Measurements from ENCODE around the gene HYAL2. TPM values are rescaled to one million over a fixed set of nuclear protein-coding genes. Genes with fewer than 3 reads are reported as not detected.

The HYAL2 gene
- total RNA-seq, 6 experiments from 2014 or later = 13.0 to 41.6 (median 21.2) TPM

- H3K27ac ChIP-seq = no peak overlapping the region
- no peak for DNase-seq
- no peak for ATAC-seq
- H3K4me1 ChIP-seq = peaks cover 0 to 20% (median 5%) of the 10 kb centered on the region in 4 donors
- intact Hi-C loops (cut with DNase I) = no loop called here
- WGBS (ENCODE audit: insufficient coverage, low coverage, low lambda C conversion rate, missing lambda C conversion rate) = no CpG with 5 or more reads among the region's 4 CpGs
- H3K4me3 ChIP-seq = no peak overlapping the region
- TF ChIP-seq POLR2A (IDR thresholded peaks at IDR 0.05) (no peak), CTCF (IDR thresholded peaks at IDR 0.05) (no peak)
- H3K36me3 ChIP-seq = peaks cover 0 to 12% (median 4%) of the 10 kb centered on the region in 4 donors
- H3K9me3 ChIP-seq = no peaks in the 10 kb centered on the region
- no peaks in the 10 kb centered on the region for H3K27me3 ChIP-seq
Observed at GRCh38 chr3:50294089-50294488, 28.5 kb downstream of the HYAL2 start.

GRCh38 chr3:50293079-50293801 is 29.3 kb downstream of the HYAL2 start:
- 42% methylated on average over 2 of the region's 12 CpGs for WGBS (ENCODE audit: insufficient coverage, low coverage, low lambda C conversion rate, missing lambda C conversion rate)
- peaks cover 0 to 20% (median 8%) of the 10 kb centered on the region in 4 donors for H3K36me3 ChIP-seq
- peak overlapping the region in 2 of 3 donors; percentile 91 for H3K4me3 ChIP-seq
- H3K27me3 ChIP-seq = no peaks in the 10 kb centered on the region
- TF ChIP-seq POLR2A (IDR thresholded peaks at IDR 0.05) = no peak
- no peak for TF ChIP-seq CTCF (IDR thresholded peaks at IDR 0.05)
- H3K4me1 ChIP-seq = peaks cover 0 to 13% (median 4%) of the 10 kb centered on the region in 4 donors
- no peaks in the 10 kb centered on the region for H3K9me3 ChIP-seq
- intact Hi-C loops (cut with DNase I) = no loop called here
- H3K27ac ChIP-seq = peak overlapping the region in 2 of 3 donors; percentile 90 to 94
- ATAC-seq (no peak), DNase-seq (no peak)

- TF ChIP-seq POLR2A (IDR thresholded peaks at IDR 0.05) (peak; percentile 72), CTCF (IDR thresholded peaks at IDR 0.05) (no peak)
- no peaks in the 10 kb centered on the region for H3K9me3 ChIP-seq
- intact Hi-C loops (cut with DNase I) = no loop called here
- WGBS (ENCODE audit: insufficient coverage, low coverage, low lambda C conversion rate, missing lambda C conversion rate) = under 1% methylated on average over 21 of the region's 67 CpGs
- no peaks in the 10 kb centered on the region for H3K27me3 ChIP-seq
- H3K27ac ChIP-seq = peak within 1 kb of the TSS; percentile 69 to 94 (median 90)
- ATAC-seq (peak; percentile 85 to 92 (median 92)), DNase-seq (peak; percentile 98 to 99 (median 99))
- H3K4me1 ChIP-seq = peaks cover 0 to 13% (median 4%) of the 10 kb centered on the region in 4 donors
- peaks cover 0 to 28% (median 11%) of the 10 kb centered on the region in 4 donors for H3K36me3 ChIP-seq
- H3K4me3 ChIP-seq = peak within 1 kb of the TSS; percentile 63 to 91 (median 91)
Observed at GRCh38 chr3:50292159-50293078, 30.1 kb downstream of the HYAL2 start, which contains the start of gene IFRD2. Gene IFRD2 (minus strand): TSS chr3:50292429. CDS start chr3:50292274, 155 bp downstream.

GRCh38 chr3:50290161-50290641 is 32.3 kb downstream of the HYAL2 start:
- intact Hi-C loops (cut with DNase I) = no loop called here
- Histone ChIP-seq H3K9me3 (no peaks in the 10 kb centered on the region), H3K4me3 (no peak overlapping the region), H3K27me3 (no peaks in the 10 kb centered on the region), H3K4me1 (peaks cover 0 to 13% (median 4%) of the 10 kb centered on the region in 4 donors), H3K36me3 (peaks cover 0 to 29% (median 13%) of the 10 kb centered on the region in 4 donors), H3K27ac (peak overlapping the region in 1 of 3 donors; percentile 94)
- no peak for TF ChIP-seq POLR2A (IDR thresholded peaks at IDR 0.05)
- TF ChIP-seq CTCF (IDR thresholded peaks at IDR 0.05) = no peak
- WGBS (ENCODE audit: insufficient coverage, low coverage, low lambda C conversion rate, missing lambda C conversion rate) = 80% methylated on average over 1 of the region's 16 CpGs
- ATAC-seq (no peak), DNase-seq (peak in 1 of 3 donors; percentile 63)

All from right lobe of liver (tissue), 6 donors.